SU-DHL-6 (cell line): Measurements from ENCODE around the gene DNAH12.
"Not testable (repeated sequence)": the region's sequence is repeated elsewhere in the genome, so short reads cannot be mapped to it uniquely, and the experiment has no call there.

Source experiments
- CTCF ChIP-seq: fragments of 200-600 bp; sonication (generic); IDR thresholded peaks from one replicate; pipeline ENCODE4 v1.5.1; 2017; ENCODE audit warnings: antibody characterized with exemption, mild to moderate bottlenecking, low read length, moderate library complexity; ENCODE audit not compliant: insufficient read depth, poor library complexity, severe bottlenecking
- EZH2phosphoT487 ChIP-seq: fragments of 200-600 bp; sonication (generic), shearing (Covaris generic); conservative IDR thresholded peaks from 2 replicates; pipeline ENCODE4 v1.6.1; 2018; ENCODE audit warnings: mild to moderate bottlenecking, antibody characterized with exemption, low read length, moderate library complexity, mixed read lengths

- TF ChIP-seq CTCF, EZH2phosphoT487: not testable (repeated sequence)
Measured at GRCh38 chr3:57438460-57438859, 105.7 kb downstream of the DNAH12 start.
